Activated naive CD4-positive, alpha-beta T cell treated with Interleukin-2 at 50 U/mL for 16 hours (primary cell): ENCODE data around the gene FARS2.

Experiments
- DNase-seq: peaks from one replicate; pipeline ENCODE4 v3.0.0-alpha.2; 2020

FARS2 gene

GRCh38 chr6:5260661-5261544 lies at the start of gene FARS2, which contains the start of gene LYRM4:
TSS of gene FARS2 (plus strand) at chr6:5261513.
TSS of gene LYRM4 (minus strand) at chr6:5260950. CDS start at chr6:5260733, 217 bp downstream.
- peak; percentile 93 for DNase-seq

DNA sequence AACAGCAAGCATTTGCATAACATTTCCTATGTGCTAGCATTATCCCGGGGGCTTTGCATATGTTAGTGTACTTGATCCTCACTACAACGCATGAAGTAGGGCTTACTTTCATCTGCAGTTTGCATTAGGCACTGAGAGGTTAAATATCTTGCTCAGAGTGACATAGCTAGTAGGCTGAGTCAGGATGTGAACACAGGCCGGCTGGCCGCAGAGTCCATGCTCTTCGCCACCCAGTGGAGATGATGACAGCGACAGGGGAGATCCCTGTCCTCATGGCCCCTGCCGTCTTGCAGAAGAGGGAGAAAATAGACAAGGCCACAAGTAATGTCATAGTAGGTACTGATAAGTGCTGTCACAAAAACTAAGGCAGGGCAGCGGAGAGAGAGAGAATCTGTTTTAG lies 47.5 kb upstream of the FARS2 start:
- no peak for DNase-seq

GRCh38 chr6:5214570-5215052 lies 46.7 kb upstream of the FARS2 start:
- peak; percentile 12 for DNase-seq

DNA sequence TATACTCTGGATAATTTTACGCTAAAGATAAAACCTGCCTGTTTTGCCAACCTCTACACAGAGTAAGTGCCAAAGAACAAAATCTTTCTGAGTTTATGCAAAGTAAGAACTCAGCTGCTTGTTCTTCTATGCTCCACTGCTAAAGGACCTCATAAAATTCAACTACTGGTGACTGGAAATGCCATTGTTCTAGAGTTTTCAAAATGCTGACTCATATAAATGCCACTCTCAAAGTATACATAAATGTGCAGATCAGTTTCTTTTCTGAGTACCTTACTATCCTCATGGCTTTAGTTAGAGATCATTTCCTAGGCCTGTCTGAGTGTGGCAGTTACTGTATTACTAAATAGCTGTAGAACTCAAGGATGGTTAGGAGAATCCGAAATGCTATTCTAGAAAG lies 46.2 kb upstream of the FARS2 start:
- no peak for DNase-seq

GRCh38 chr6:5215799-5216198 lies 45.5 kb upstream of the FARS2 start:
- DNase-seq, result no peak

GRCh38 chr6:5217356-5217755 lies 44.0 kb upstream of the FARS2 start:
- DNase-seq, result no peak

DNA sequence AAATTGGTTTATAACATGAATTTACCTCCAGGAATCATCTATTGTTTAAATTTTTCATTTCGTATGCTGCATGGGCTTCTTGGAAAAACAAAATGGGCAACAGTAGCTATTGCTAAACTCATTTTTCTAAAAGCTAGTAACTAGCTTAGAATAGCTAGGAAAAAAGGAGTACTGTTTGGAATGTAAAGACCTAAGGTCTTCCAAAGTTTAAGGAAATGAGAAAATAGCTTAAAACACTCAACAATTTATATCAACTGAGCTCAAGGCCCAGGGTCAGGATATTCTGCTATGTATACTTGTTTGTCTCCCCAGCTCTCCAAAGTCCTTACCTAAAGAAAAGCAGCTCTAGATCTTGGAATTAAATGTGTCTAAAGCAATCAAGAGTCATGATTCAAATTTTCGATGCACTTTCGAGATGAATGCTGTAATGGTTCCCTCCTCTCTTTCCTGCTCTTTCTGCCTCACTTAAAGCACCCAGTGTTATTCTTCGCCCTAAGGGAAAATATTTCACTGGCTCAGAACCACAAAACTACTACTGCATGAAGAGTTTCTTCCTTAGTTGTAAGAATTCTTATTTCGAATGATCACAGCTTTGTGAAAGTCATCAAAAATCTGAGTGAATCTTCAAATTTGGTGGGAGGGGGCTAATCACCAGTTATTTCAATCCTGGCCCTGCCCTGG lies 42.2 kb upstream of the FARS2 start:
- no peak for DNase-seq

DNA sequence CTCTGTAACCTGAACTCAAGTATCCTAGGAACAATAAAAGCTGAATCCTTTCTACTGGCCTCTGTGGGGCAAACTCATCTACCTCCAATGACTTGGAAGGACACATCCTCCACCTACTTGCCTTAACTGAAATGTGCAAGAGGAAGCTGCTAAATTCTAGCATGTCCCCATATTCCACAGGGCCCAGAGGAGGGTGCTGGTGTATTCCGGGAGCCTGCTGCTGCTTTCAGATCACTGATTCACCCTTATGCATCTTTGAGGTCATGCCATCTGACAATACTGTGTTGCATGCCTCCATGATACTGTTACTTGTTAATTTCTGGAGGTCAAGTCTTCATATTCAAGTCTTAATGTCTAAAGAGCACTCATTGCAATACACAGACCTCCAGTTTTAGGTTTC lies 40.9 kb upstream of the FARS2 start:
- no peak for DNase-seq

DNA sequence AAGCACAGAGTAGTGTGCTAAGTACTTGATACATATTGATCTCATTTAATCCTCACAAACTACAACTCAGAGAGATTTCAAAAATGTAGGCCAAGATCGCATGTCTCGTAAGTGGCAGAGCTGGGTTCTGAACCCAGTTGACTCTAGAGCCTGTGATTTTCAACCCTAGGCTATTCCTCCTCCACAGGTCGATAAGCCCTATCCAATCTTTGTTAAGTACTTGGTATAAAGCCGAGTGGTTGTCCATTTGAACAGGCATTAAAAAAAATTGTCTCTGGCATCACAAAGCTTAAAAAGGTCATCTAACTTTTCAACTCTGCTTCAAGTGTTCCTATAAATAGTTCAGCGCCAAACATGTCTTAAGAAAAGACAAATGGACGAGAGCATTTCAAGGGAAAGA lies 38.0 kb upstream of the FARS2 start:
- DNase-seq, result no peak

- no peak for DNase-seq
These were observed 32.0 kb upstream of the FARS2 start for GRCh38 chr6:5229356-5229755.

GRCh38 chr6:5230081-5230480 lies 31.2 kb upstream of the FARS2 start:
- no peak for DNase-seq

- DNase-seq, result no peak
These were observed 30.0 kb upstream of the FARS2 start for GRCh38 chr6:5231289-5231688.

GRCh38 chr6:5234874-5235273 lies 26.4 kb upstream of the FARS2 start:
- DNase-seq, result no peak

- DNase-seq, result no peak
These were observed 25.5 kb upstream of the FARS2 start for GRCh38 chr6:5235830-5236229.

DNA sequence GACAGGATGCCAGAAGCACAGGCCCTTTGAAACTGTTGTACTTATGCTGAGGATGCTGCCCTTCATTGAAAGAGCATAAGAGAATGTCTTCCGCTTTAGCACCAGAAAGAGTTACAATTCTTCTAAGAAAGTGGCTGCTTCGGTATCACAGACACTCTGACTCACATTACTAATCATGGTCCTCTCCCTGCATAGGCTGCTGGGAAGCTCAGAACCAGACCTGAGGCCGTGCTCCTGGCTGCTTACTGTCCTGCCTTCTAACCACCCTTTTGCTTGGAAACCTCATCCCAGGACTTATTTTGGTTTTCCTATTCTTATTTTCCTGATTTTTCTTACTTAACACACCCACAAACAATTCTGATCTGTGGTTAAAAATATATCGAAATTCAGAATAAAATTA lies 23.5 kb upstream of the FARS2 start:
- no peak for DNase-seq

DNA sequence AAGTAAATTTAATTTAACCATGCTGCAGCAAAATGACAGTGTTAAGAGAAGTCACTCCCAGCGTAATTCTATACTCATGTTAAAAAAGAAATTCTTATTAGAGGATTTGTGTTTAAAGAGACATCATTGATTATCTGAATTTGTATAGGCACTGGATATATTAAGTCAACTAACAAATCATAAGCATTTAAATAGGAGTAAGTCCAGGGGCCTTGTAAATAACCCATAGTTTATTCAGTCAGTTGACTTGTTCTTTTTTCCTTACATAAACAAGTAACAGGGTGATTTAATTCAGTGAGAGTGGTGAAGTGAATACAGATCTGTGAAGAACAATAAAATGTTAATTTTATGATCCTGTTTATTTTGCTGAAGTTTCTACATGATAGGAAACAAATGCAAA lies 23.0 kb upstream of the FARS2 start:
- no peak for DNase-seq

GRCh38 chr6:5241252-5241651 lies 20.1 kb upstream of the FARS2 start:
- no peak for DNase-seq

- no peak for DNase-seq
These were observed 18.2 kb upstream of the FARS2 start for GRCh38 chr6:5243069-5243468.

GRCh38 chr6:5246141-5247097 lies 14.9 kb upstream of the FARS2 start:
- DNase-seq, result no peak

DNA sequence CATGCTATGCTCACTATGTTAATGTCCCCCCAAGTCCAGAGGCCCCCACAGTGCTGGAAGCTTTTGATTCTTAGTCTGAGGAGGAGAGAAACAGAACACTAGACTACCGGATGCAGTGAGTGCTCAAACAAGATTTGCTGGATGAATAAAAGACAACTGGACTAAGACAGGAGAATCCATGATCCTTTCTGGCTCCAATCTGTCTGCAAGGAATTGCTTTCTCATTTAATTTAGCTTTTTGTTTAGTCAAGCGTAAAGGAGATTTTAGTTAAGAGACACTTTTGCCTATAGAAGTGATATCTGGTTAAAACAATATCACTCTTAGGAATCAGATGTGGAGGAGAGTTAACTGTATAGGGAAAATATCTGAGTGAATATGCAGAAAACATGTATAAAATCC lies 14.1 kb upstream of the FARS2 start:
- DNase-seq, result no peak

DNA sequence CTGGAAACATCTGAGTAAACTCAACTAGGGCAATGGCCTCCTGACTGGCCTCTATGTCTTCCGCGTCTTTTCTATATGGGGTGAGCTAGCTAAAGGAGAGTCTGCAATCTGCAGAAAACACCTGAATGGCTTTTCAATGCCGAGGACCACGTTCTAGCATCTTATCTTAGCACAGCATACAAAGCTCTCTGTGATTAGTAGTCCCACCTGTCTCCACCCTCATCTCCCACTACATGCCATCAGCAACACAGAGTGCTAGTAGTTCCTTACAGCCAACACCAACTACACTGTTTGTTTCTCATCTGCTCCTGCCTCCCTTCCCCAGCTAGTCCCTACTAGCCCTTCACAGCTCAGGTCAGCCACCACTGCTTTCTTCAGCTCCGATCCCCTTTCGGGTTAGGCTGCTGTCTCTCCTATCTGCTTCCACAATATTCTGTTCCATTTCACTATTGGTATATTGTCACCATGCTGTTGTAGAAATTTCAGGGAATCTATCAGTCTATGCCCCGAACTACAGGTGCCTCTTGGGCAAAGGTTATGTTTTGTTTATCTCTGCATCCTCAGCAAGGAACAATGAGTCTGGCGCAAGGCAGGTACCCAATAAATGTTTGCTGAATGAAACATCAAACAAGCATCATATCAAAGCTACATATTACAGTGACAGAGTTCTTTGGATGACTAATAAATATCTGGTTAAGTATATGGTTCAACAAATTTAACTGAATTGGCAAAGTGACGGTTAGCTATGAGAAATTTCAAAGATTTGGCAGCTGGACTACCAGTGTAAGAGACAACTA lies 12.8 kb upstream of the FARS2 start:
- DNase-seq, result no peak
